Large intestine (tissue), 3 donors: ENCODE results near the gene SEC61B. TPM values are rescaled to one million over a fixed set of nuclear protein-coding genes. Genes with fewer than 3 reads are reported as not detected.
"Not testable (repeated sequence)": the region's sequence is repeated elsewhere in the genome, so short reads cannot be mapped to it uniquely, and the experiment has no call there.

Source experiments
- DNase-seq, 2 donors: peaks; one replicate each; pipeline versions ENCODE4 v3.0.0 to v3.0.0-alpha.2; 2013
- H3K27ac ChIP-seq: one replicate; pipeline ENCODE4 v1.5.1; 2013; ENCODE audit warnings: low read length
- H3K27me3 ChIP-seq: 2 replicates; pipeline ENCODE4 v1.6.1; 2013; ENCODE audit warnings: low read length; ENCODE audit not compliant: control insufficient read depth, insufficient read depth
- H3K36me3 ChIP-seq: 2 replicates; pipeline ENCODE4 v1.6.1; 2013; ENCODE audit warnings: low read length; ENCODE audit not compliant: control insufficient read depth, insufficient read depth
- H3K4me1 ChIP-seq: one replicate; pipeline ENCODE4 v1.6.1; 2013; ENCODE audit warnings: low read length; ENCODE audit not compliant: control insufficient read depth, insufficient read depth
- H3K4me3 ChIP-seq: one replicate; pipeline ENCODE4 v1.5.1; 2013; ENCODE audit warnings: low read length
- H3K9me3 ChIP-seq: one replicate; pipeline ENCODE4 v1.6.1; 2013; ENCODE audit warnings: mild to moderate bottlenecking, low read depth, low read length, moderate library complexity; ENCODE audit not compliant: control insufficient read depth
- WGBS: methylation state at CpG from one replicate; pipeline ENCODE4 v1.1.5; 2013; ENCODE audit warnings: low lambda C conversion rate; ENCODE audit not compliant: insufficient coverage; 5-methylcytosine and 5-hydroxymethylcytosine counted together
- polyA plus RNA-seq: library from polyadenylated mRNA; unstranded; fragments of 120-200 nt; gene quantifications from one replicate; pipeline ENCODE4 v1.2.1, GENCODE V29; 2013

SEC61B gene
- polyA plus RNA-seq, 1 donor: 187 TPM

DNA sequence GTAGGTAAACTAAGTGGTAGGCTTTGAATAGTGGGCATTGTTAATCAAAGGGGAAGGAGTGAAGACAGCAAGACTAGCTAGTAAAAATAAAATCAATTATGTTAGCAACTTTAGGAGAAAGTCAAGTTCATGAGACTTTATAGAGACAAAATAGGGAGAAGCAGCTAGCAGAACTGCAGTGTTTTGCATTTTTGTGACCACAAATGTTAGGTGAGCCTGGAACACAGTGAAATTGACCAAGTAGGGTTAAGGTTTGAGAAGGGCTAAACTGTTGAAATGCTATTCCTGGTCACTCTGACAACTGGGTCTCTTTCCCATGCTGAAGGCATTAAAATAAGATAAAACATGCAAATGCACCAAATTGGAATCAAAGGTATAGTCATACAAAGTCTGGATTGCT lies 13.0 kb downstream of the SEC61B start:
- DNase-seq: no peak
- Histone ChIP-seq H3K4me1 (no peaks in the 10 kb centered on the region), H3K27ac (no peak overlapping the region), H3K27me3 (no peaks in the 10 kb centered on the region), H3K9me3 (no peaks in the 10 kb centered on the region), H3K36me3 (peaks cover 37% of the 10 kb centered on the region), H3K4me3 (no peak overlapping the region)

- Histone ChIP-seq H3K36me3 (peaks cover 31% of the 10 kb centered on the region), H3K27me3 (no peaks in the 10 kb centered on the region), H3K9me3 (no peaks in the 10 kb centered on the region), H3K4me3 (no peak overlapping the region), H3K4me1 (no peaks in the 10 kb centered on the region), H3K27ac (no peak overlapping the region)
- no peak for DNase-seq
- WGBS: 100% methylated on average over 3 of the region's 7 CpGs
Observed at GRCh38 chr9:99235926-99236634, 14.0 kb downstream of the SEC61B start.

GRCh38 chr9:99237356-99237755 lies 15.3 kb downstream of the SEC61B start:
- Histone ChIP-seq H3K27ac (no peak overlapping the region), H3K9me3 (no peaks in the 10 kb centered on the region), H3K27me3 (no peaks in the 10 kb centered on the region), H3K36me3 (peaks cover 24% of the 10 kb centered on the region), H3K4me3 (no peak overlapping the region), H3K4me1 (no peaks in the 10 kb centered on the region)
- DNase-seq: no peak

DNA sequence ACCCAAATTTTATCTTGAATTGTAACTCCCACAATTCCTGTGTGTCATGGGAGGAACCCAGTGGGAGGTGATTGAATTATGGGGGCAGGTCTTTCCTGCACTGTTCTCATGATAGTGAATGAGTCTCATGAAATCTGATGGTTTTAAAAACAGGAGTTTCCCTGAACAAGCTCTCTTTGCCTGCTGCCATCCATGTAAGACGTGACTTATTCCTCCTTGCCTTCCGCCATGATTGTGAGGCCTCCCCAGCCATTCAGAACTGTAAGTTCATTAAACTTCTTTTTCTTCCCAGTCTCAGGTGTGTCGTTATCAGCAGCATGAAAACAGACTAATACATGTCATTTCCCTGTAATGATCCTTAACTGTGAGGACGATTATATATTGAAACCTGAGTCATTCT lies 15.8 kb downstream of the SEC61B start:
- 100% methylated on average over 1 of the region's 4 CpGs for WGBS
- not testable (repeated sequence) for H3K27ac ChIP-seq, H3K27me3 ChIP-seq, H3K4me1 ChIP-seq, H3K4me3 ChIP-seq, DNase-seq, H3K9me3 ChIP-seq
- H3K36me3 ChIP-seq: peaks cover 19% of the 10 kb centered on the region

DNA sequence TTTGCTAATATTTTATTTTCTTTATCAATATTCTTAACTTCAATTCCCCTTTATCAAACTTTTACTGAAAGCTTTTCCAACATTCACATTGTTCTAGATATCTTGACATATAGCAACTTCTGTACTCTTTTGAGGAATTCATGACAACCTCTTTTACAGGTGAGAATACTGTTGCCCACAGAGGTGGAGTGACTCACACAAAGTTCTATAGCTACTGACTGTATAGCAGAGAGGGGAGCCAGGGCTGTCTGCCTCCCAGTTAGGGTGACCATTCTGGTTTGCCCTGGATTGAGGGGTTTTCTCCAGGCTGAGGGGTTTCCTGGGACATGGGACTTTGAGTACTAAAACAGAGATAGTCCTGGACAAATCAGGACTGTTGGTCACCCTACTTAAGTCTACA lies 16.2 kb downstream of the SEC61B start:
- peaks cover 15% of the 10 kb centered on the region for H3K36me3 ChIP-seq

DNA sequence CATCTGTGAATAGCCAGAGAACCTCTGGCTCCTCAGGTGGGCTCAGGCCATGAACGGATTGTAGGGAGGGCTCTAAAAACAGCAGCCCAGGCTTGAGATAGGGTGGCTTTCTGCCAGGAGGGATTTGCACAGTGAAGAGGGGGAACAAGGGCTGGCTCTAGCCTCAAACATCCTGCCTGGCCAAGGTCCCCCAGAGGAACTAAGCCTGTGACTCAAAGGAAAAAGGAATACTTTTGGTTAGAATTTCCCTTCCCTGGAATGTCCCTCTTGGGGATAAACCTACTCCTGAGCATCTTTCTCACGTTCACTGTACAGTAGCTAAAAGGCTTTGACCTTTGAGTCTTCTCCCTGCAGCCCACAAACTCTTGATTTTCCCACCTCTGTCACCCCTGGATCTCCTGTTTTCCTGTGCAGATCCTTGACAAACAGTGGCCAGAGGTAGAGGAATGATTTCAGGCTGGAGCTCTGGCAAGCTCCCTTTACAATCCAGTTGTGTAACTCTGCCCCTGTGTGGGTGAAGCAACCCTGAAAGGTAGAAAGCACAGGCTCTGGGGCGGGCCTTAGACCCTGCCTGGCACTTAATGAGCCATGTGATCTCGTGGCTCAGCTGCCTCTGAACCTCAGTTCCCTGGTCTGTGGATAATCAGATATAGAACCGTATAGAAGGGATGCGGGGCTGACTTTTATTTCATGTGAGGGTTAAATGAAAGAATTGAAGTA lies 17.4 kb downstream of the SEC61B start:
- Histone ChIP-seq H3K27me3 (no peaks in the 10 kb centered on the region), H3K4me1 (no peaks in the 10 kb centered on the region), H3K36me3 (peaks cover 14% of the 10 kb centered on the region), H3K4me3 (no peak overlapping the region), H3K27ac (no peak overlapping the region), H3K9me3 (no peaks in the 10 kb centered on the region)
- DNase-seq: peak in 1 of 2 donors; percentile 8
- WGBS: 100% methylated on average over 1 of the region's 6 CpGs

More for the DNA sequence above, 16.2 kb downstream of the SEC61B start:
- Histone ChIP-seq H3K27ac (no peak overlapping the region), H3K4me3 (no peak overlapping the region), H3K9me3 (no peaks in the 10 kb centered on the region), H3K27me3 (no peaks in the 10 kb centered on the region), H3K4me1 (no peaks in the 10 kb centered on the region)
- no peak for DNase-seq

DNA sequence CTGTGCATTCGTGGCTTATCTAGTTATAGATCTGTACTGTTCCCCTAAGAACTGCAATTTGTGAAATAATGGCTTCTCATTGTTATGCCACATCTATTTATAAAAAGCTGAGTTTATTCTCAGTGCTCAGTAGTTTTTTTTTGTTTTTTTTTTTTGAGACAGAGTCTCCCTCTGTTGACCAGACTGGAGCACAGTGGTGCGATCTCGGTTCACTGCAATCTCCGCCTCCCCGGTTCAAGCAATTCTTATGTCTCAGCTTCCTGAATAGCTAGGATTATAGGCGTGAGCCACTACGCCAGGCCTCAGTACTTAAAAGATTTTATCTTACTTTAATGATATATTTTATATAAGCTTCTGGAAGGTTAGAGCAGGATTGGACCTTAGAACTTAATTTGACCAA lies 19.0 kb downstream of the SEC61B start:
- H3K9me3 ChIP-seq: no peaks in the 10 kb centered on the region
- H3K27me3 ChIP-seq: no peaks in the 10 kb centered on the region
- DNase-seq: no peak
- H3K4me1 ChIP-seq: no peaks in the 10 kb centered on the region
- peaks cover 10% of the 10 kb centered on the region for H3K36me3 ChIP-seq
- H3K4me3 ChIP-seq: no peak overlapping the region
- no peak overlapping the region for H3K27ac ChIP-seq
- WGBS: 93% methylated on average over 3 of the region's 7 CpGs

- H3K4me3 ChIP-seq: no peak overlapping the region
- no peak overlapping the region for H3K27ac ChIP-seq
- 95% methylated on average over 2 of the region's 3 CpGs for WGBS
- no peaks in the 10 kb centered on the region for H3K4me1 ChIP-seq
- DNase-seq: no peak
- no peaks in the 10 kb centered on the region for H3K27me3 ChIP-seq
- H3K36me3 ChIP-seq: peaks cover 7% of the 10 kb centered on the region
- H3K9me3 ChIP-seq: no peaks in the 10 kb centered on the region
Observed at GRCh38 chr9:99244344-99245260, 22.5 kb downstream of the SEC61B start.

GRCh38 chr9:99249619-99250018 lies 27.5 kb downstream of the SEC61B start:
- H3K4me1 ChIP-seq: no peaks in the 10 kb centered on the region
- no peaks in the 10 kb centered on the region for H3K36me3 ChIP-seq
- no peak overlapping the region for H3K4me3 ChIP-seq
- no peaks in the 10 kb centered on the region for H3K9me3 ChIP-seq
- no peaks in the 10 kb centered on the region for H3K27me3 ChIP-seq
- no peak for DNase-seq
- H3K27ac ChIP-seq: no peak overlapping the region

- 100% methylated on average over 1 of the region's 4 CpGs for WGBS
- Histone ChIP-seq H3K27ac (no peak overlapping the region), H3K4me1 (no peaks in the 10 kb centered on the region), H3K9me3 (no peaks in the 10 kb centered on the region), H3K4me3 (no peak overlapping the region), H3K27me3 (no peaks in the 10 kb centered on the region), H3K36me3 (no peaks in the 10 kb centered on the region)
- DNase-seq: no peak
Observed at GRCh38 chr9:99251157-99251556, 29.1 kb downstream of the SEC61B start.
